ENCODE data around the gene MCMBP.

GRCh38 chr10:119784340-119785067 is 88.1 kb downstream of the MCMBP start:
- TF ChIP-seq CTCF (tag by site-specific recombination; IDR thresholded peaks at IDR 0.05), result no peak
- TF ChIP-seq MYNN (tag by site-specific recombination; IDR thresholded peaks at IDR 0.05; ENCODE audit: borderline replicate concordance), result no peak
- no peak for TF ChIP-seq ZNF664 (tag by site-specific recombination; IDR thresholded peaks at IDR 0.05)
- TF ChIP-seq ZNF777 (tag by site-specific recombination; IDR thresholded peaks at IDR 0.05; ENCODE audit: borderline replicate concordance), result no peak
- no peak for TF ChIP-seq ZNF660 (tag by site-specific recombination; IDR thresholded peaks at IDR 0.05)
- TF ChIP-seq ZNF18 (tag by site-specific recombination; IDR thresholded peaks at IDR 0.05), result no peak
- TF ChIP-seq TRIM28 (IDR thresholded peaks at IDR 0.05; ENCODE audit: borderline replicate concordance, low read length), result no peak
- no peak for TF ChIP-seq ZNF175 (tag by site-specific recombination; IDR thresholded peaks at IDR 0.05)
- no peak for TF ChIP-seq ZFP69B (tag by site-specific recombination; IDR thresholded peaks at IDR 0.05)
- no peak for TF ChIP-seq ELK4 (IDR thresholded peaks at IDR 0.05; ENCODE audit: borderline replicate concordance, low read depth, low read length)
- TF ChIP-seq ZNF394 (tag by site-specific recombination; IDR thresholded peaks at IDR 0.05; ENCODE audit: borderline replicate concordance), result no peak
- TF ChIP-seq ZNF423 (tag by site-specific recombination; IDR thresholded peaks at IDR 0.05), result no peak
- no peak for TF ChIP-seq ZBTB49 (tag by site-specific recombination; IDR thresholded peaks at IDR 0.05; ENCODE audit: low read depth)
- no peak for TF ChIP-seq RBAK (tag by site-specific recombination; IDR thresholded peaks at IDR 0.05)

Data from HEK293 (cell line).